Measurements from ENCODE around the gene VRK2.
"Not testable (repeated sequence)": the region's sequence is repeated elsewhere in the genome, so short reads cannot be mapped to it uniquely, and the experiment has no call there.

VRK2 gene

GRCh38 chr2:58170334-58170933 lies 123.8 kb downstream of the VRK2 start:
- DNase-seq: not testable (repeated sequence)

GRCh38 chr2:58171831-58172230 lies 125.2 kb downstream of the VRK2 start:
- not testable (repeated sequence) for DNase-seq

- DNase-seq: not testable (repeated sequence)
These were observed 130.6 kb downstream of the VRK2 start for GRCh38 chr2:58177187-58177586.

- DNase-seq: not testable (repeated sequence)
These were observed 133.6 kb downstream of the VRK2 start for GRCh38 chr2:58180175-58180574.

GRCh38 chr2:58180635-58181034 lies 134.0 kb downstream of the VRK2 start:
- no peak for DNase-seq

- DNase-seq: no peak
These were observed 135.9 kb downstream of the VRK2 start for GRCh38 chr2:58182527-58182926.

- no peak for DNase-seq
These were observed 139.9 kb downstream of the VRK2 start for GRCh38 chr2:58186501-58186900.

- DNase-seq: not testable (repeated sequence)
These were observed 140.4 kb downstream of the VRK2 start for GRCh38 chr2:58187022-58187421.

- no peak for DNase-seq
These were observed 147.9 kb downstream of the VRK2 start for GRCh38 chr2:58194458-58194857.

GRCh38 chr2:58195662-58196061 lies 149.1 kb downstream of the VRK2 start:
- DNase-seq: no peak

- no peak for DNase-seq
These were observed 151.3 kb downstream of the VRK2 start for GRCh38 chr2:58197894-58198293.

- DNase-seq: no peak
These were observed 155.8 kb downstream of the VRK2 start for GRCh38 chr2:58202404-58202803.

- DNase-seq: no peak
These were observed 156.4 kb downstream of the VRK2 start for GRCh38 chr2:58203018-58203417.

GRCh38 chr2:58204195-58204959 lies 157.8 kb downstream of the VRK2 start:
- DNase-seq: no peak

GRCh38 chr2:58206785-58207184 lies 160.2 kb downstream of the VRK2 start:
- DNase-seq: no peak

- DNase-seq: no peak
These were observed 160.6 kb downstream of the VRK2 start for GRCh38 chr2:58207189-58207588.

All from NCI-H1436 treated with DMSO at 0.1 percent for 48 hours (cell line).